Small intestine (tissue), 16 donors: Measurements from ENCODE around the gene NUP188. TPM values are rescaled to one million over a fixed set of nuclear protein-coding genes. Genes with fewer than 3 reads are reported as not detected.

ENCODE experiments used
- DNase-seq, 2 donors: peaks; one replicate each; pipeline versions ENCODE4 v3.0.0 to v3.0.0-alpha.2; 2013
- FAIRE-seq: peaks from 2 replicates; lab custom pipeline; 2012; peaks lifted over from hg19 to GRCh38; lab: Jason Lieb, UNC
- H3K27ac ChIP-seq, 3 donors: one replicate each; pipeline ENCODE4 v1.5.1; 2013; ENCODE audit warnings: low read length in 2 of 3, mild to moderate bottlenecking in 2 of 3, control low read depth in 1 of 3, inconsistent platforms in 1 of 3, low read depth in 1 of 3, moderate library complexity in 1 of 3
- H3K27me3 ChIP-seq, 3 donors: one replicate each; pipeline ENCODE4 v1.6.1; 2013; ENCODE audit warnings: low read length in 3 of 3, inconsistent platforms in 1 of 3; ENCODE audit not compliant: control insufficient read depth in 3 of 3, insufficient read depth in 3 of 3
- H3K36me3 ChIP-seq, 3 donors: one replicate each; pipeline ENCODE4 v1.6.1; 2013; ENCODE audit warnings: low read length in 3 of 3, inconsistent platforms in 1 of 3, low read depth in 1 of 3, mild to moderate bottlenecking in 1 of 3, moderate library complexity in 1 of 3; ENCODE audit not compliant: control insufficient read depth in 3 of 3, insufficient read depth in 2 of 3
- H3K4me1 ChIP-seq, 3 donors: one replicate each; pipeline ENCODE4 v1.6.1; 2013; ENCODE audit warnings: low read length in 2 of 3, inconsistent platforms in 1 of 3, low read depth in 1 of 3, mild to moderate bottlenecking in 1 of 3, moderate library complexity in 1 of 3; ENCODE audit not compliant: control insufficient read depth in 3 of 3, insufficient read depth in 2 of 3
- H3K4me3 ChIP-seq, 3 donors: one replicate each; pipeline ENCODE4 v1.5.1; 2013; ENCODE audit warnings: low read length in 3 of 3, control low read depth in 1 of 3, inconsistent platforms in 1 of 3, low read depth in 1 of 3, mild to moderate bottlenecking in 1 of 3, moderate library complexity in 1 of 3
- H3K9me3 ChIP-seq, 2 donors: one replicate each; pipeline ENCODE4 v1.6.1; 2013; ENCODE audit warnings: low read depth in 1 of 2, low read length in 1 of 2; ENCODE audit not compliant: control insufficient read depth in 2 of 2, insufficient read depth in 1 of 2
- WGBS, 3 donors: extraction: QIAGEN DNeasy Blood & Tissue Kit; methylation state at CpG; one replicate each; pipeline ENCODE4 v1.1.7; 2013; 5-methylcytosine and 5-hydroxymethylcytosine counted together
- long read RNA-seq, 10 donors: transcript quantifications; one replicate each; lab custom pipeline, GENCODE V29; 2026
- polyA plus RNA-seq, 4 donors: library from polyadenylated mRNA; stranded (reverse) in 3 of 4; unstranded in 1 of 4; fragments of 200-250 nt in 3 of 4; fragments of 120-200 nt in 1 of 4; gene quantifications; one replicate each; pipeline versions ENCODE4 v1.2.1 to v1.2.3, GENCODE V29; 2013
- donor health status: healthy with polysubstance abuse.
- donor health status: control.
- donor health status: control.
- donor health status: Bipolar disorder and iron deficiency.
- donor health status: healthy.

The NUP188 gene
- polyA plus RNA-seq, result 10 to 100 TPM in 2 of 4 donors, 1 to 10 TPM in 2; 4.9 to 28.9 (median 9.9) TPM
- long read RNA-seq, donor 1, full-length matches to known transcripts, result 1 of 42 reads
- long read RNA-seq, donor 1, partial matches to known transcripts, result 41 of 42 reads
- long read RNA-seq, donor 1, other reads (novel, unspliced or antisense), result 0 of 42 reads
- long read RNA-seq, donor 2, full-length matches to known transcripts, result 1 of 1 reads
- long read RNA-seq, donor 2, partial matches to known transcripts, result 0 of 1 reads
- long read RNA-seq, donor 2, other reads (novel, unspliced or antisense), result 0 of 1 reads
- long read RNA-seq, donor 3, result 0 reads
- long read RNA-seq, donor 4, result 0 reads
- long read RNA-seq, donor 5, result 0 reads
- long read RNA-seq, donor 6, partial matches to known transcripts, result 10 of 15 reads
- long read RNA-seq, donor 6, other reads (novel, unspliced or antisense), result 5 of 15 reads
- long read RNA-seq, donor 7, result 0 reads
- long read RNA-seq, donor 8, result 0 reads
- long read RNA-seq, donor 9, full-length matches to known transcripts, result 1 of 1 reads
- long read RNA-seq, donor 9, partial matches to known transcripts, result 0 of 1 reads
- long read RNA-seq, donor 9, other reads (novel, unspliced or antisense), result 0 of 1 reads
- long read RNA-seq, donor 10, partial matches to known transcripts, result 5 of 10 reads
- long read RNA-seq, donor 10, other reads (novel, unspliced or antisense), result 5 of 10 reads

GRCh38 chr9:128947527-128948301, at the start of gene NUP188, which contains the start of gene DOLK:
Gene NUP188, plus strand, starts transcription at chr9:128947699. Its CDS starts 21 bp downstream, at chr9:128947720.
Gene DOLK, minus strand, starts transcription at chr9:128947603. Its CDS starts 300 bp downstream, at chr9:128947303.
- Histone ChIP-seq H3K4me1 (peaks cover 3 to 14% (median 3%) of the 10 kb centered on the region in 3 donors), H3K4me3 (peak within 1 kb of the TSS; percentile 65 to 95 (median 77)), H3K9me3 (no peaks in the 10 kb centered on the region), H3K27me3 (no peaks in the 10 kb centered on the region), H3K27ac (peak within 1 kb of the TSS; percentile 88 to 92 (median 91)), H3K36me3 (peaks cover 0 to 51% (median 2%) of the 10 kb centered on the region in 3 donors)
- DNase-seq (peak; percentile 92 to 98), FAIRE-seq (no peak)
- 0 to 1% (median 0%) methylated on average over 66 to 86 of the region's 86 CpGs for WGBS, 3 donors

DNA sequence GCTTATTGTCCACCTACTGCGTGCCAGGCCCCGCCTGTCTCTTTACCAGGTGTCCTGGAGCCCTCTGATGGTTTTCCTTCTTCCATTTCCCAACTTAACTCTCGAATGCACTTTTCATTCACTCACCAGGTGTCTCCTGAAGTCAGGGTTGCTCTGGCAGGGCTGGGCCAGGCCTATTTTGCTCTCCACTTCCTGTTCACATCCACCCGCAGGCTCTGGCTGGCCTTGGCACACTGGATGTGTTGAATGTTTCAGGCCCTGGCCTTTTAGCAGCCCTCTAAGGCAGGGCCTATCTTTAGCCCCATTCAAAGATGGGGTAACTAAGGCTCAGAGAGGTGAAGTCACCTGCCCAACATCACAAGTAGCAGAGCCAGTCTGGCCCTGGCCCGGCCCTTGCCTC, 49.1 kb upstream of the NUP188 start:
- H3K4me3 ChIP-seq, result no peak overlapping the region
- no peaks in the 10 kb centered on the region for H3K9me3 ChIP-seq
- FAIRE-seq (no peak), DNase-seq (no peak)
- peak overlapping the region in 1 of 3 donors; percentile 55 for H3K27ac ChIP-seq
- H3K4me1 ChIP-seq, result peaks cover 0 to 11% (median 0%) of the 10 kb centered on the region in 3 donors
- peaks cover 0 to 62% (median 0%) of the 10 kb centered on the region in 3 donors for H3K36me3 ChIP-seq
- WGBS, 3 donors, result 77 to 86% (median 77%) methylated on average over 5 of the region's 5 CpGs
- no peaks in the 10 kb centered on the region for H3K27me3 ChIP-seq

GRCh38 chr9:128898845-128899565, 48.5 kb upstream of the NUP188 start:
- WGBS, 3 donors, result 87 to 89% (median 89%) methylated on average over 18 of the region's 18 CpGs
- H3K27ac ChIP-seq, result peak overlapping the region in 1 of 3 donors; percentile 55
- H3K27me3 ChIP-seq, result no peaks in the 10 kb centered on the region
- H3K4me3 ChIP-seq, result no peak overlapping the region
- H3K9me3 ChIP-seq, result no peaks in the 10 kb centered on the region
- DNase-seq (no peak), FAIRE-seq (no peak)
- H3K36me3 ChIP-seq, result peaks cover 0 to 59% (median 0%) of the 10 kb centered on the region in 3 donors
- peaks cover 0 to 11% (median 0%) of the 10 kb centered on the region in 3 donors for H3K4me1 ChIP-seq

- peaks cover 0 to 11% (median 0%) of the 10 kb centered on the region in 3 donors for H3K4me1 ChIP-seq
- DNase-seq, result peak; percentile 18 to 35
- H3K27me3 ChIP-seq, result no peaks in the 10 kb centered on the region
Observed at GRCh38 chr9:128899566-128900322, 47.8 kb upstream of the NUP188 start.

GRCh38 chr9:128901379-128901778, 46.1 kb upstream of the NUP188 start:
- no peaks in the 10 kb centered on the region for H3K9me3 ChIP-seq
- DNase-seq (no peak), FAIRE-seq (no peak)
- 88 to 94% (median 92%) methylated on average over 5 to 7 of the region's 7 CpGs for WGBS, 3 donors
- H3K27me3 ChIP-seq, result no peaks in the 10 kb centered on the region
- H3K4me3 ChIP-seq, result no peak overlapping the region
- peak overlapping the region in 1 of 3 donors; percentile 73 for H3K27ac ChIP-seq
- H3K4me1 ChIP-seq, result peaks cover 0 to 11% (median 0%) of the 10 kb centered on the region in 3 donors
- H3K36me3 ChIP-seq, result peaks cover 0 to 52% (median 0%) of the 10 kb centered on the region in 3 donors

More at GRCh38 chr9:128899566-128900322, 47.8 kb upstream of the NUP188 start:
- peak overlapping the region; percentile 30 to 48 (median 39) for H3K27ac ChIP-seq
- H3K4me3 ChIP-seq, result no peak overlapping the region
- H3K9me3 ChIP-seq, result no peaks in the 10 kb centered on the region
- H3K36me3 ChIP-seq, result peaks cover 0 to 59% (median 0%) of the 10 kb centered on the region in 3 donors
- FAIRE-seq, result no peak
- 50 to 66% (median 59%) methylated on average over 8 of the region's 8 CpGs for WGBS, 3 donors

DNA sequence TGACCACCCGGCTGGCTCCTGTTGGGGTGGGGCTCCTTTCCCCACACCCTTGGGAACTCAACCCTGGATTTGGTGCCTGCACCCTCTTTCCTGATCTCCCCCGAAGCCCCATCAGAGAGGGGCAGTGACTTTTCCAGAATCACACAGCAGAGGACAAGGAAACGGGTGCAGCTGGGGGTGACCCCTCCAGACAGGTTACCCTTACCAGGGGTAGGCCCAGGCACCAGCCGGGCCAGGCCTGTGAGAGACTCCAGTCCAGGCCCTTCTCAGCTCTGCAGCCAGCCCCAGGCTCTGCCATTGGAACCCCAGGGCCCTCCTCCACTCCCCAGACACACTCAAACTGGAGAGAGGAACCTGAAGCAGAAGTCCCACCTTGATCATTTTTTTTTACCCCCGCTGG, 45.7 kb upstream of the NUP188 start:
- peak overlapping the region; percentile 39 to 73 (median 52) for H3K27ac ChIP-seq
- H3K4me1 ChIP-seq, result peaks cover 0 to 11% (median 0%) of the 10 kb centered on the region in 3 donors
- no peak overlapping the region for H3K4me3 ChIP-seq
- H3K9me3 ChIP-seq, result no peaks in the 10 kb centered on the region
- 74 to 79% (median 78%) methylated on average over 4 to 5 of the region's 5 CpGs for whole genome bisulfite sequencing, 3 donors
- H3K27me3 ChIP-seq, result no peaks in the 10 kb centered on the region
- FAIRE-seq (no peak), DNase-seq (no peak)
- peaks cover 0 to 51% (median 0%) of the 10 kb centered on the region in 3 donors for H3K36me3 ChIP-seq
